KBM-7 (cell line): Measurements from ENCODE around the gene PPP1CA.
"Not testable (repeated sequence)": the region's sequence is repeated elsewhere in the genome, so short reads cannot be mapped to it uniquely, and the experiment has no call there.

Source experiments
- DNase-seq: peaks from one replicate; pipeline ENCODE4 v3.0.0-alpha.2; 2015
- in situ Hi-C: fragments of 300-500 bp; cut with MboI; formaldehyde crosslinking; loops from 2 replicates; pipeline ENCODE4 v1.14.3; 2020; ENCODE audit warnings: low sequenced_read_pairs, low pct_unique_long_range_greater_than_20kb, mixed read lengths

The PPP1CA gene

DNA sequence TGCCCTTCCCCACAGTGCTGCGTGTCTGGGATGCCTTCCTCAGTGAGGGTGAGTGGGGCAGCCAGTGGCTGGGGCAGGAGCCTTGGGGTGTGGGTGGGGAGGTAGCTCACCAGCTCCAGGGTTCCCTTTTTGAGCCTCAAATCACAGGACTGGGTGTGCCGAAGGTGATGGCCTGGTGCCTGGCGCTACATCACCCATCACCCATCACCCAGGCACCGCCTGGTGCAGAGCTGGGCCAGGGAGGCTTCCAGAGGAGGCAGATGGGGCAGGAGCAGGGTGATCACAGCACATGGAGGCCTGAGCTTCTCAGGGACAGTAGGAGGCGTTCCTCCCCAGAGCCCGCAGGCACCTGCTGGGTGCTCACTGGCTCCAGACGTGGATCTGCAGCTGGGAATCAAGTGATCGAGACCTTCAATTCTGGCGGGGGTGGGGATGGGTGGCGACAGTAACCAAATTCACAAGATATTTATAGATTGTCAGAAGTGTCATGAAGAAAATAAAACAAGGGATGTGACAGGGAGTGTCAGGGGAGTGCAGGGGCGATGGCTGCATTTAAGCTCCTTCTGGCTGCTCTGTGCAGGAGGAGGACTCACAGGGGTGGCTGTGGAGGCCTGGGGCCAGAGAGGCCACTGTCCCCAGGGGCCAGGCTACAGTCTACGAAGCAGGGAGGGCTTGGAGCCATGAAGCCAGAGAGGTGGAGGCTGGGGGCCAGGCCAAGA is 5.5 kb upstream of the PPP1CA start:
- DNase-seq = no peak
- in situ Hi-C loops = no loop called here

DNA sequence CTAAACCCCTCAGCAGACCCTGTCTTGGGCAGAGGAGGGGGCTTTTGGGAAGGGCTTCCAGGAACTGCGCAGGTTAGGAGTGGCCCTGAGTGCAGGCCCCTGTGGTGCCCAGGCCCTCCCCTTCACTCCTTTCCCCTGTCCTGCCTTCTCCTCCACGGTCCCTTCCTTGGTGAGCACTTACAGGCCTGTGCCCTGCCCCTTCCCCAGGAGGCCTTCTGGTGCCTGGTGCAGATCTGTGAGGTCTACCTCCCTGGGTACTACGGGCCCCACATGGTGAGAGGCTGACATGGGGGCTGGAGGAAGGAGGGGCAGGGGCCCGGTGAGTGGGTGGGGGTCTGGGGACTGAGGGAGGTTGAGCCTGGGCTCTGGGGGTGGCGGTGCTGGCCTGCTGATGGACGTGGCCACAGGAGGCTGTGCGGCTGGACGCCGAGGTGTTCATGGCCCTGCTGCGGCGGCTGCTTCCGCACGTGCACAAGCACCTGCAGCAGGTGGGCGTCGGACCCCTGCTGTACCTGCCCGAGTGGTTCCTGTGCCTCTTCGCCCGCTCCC is 4.8 kb upstream of the PPP1CA start:
- DNase-seq = no peak
- in situ Hi-C loops = no loop called here

DNA sequence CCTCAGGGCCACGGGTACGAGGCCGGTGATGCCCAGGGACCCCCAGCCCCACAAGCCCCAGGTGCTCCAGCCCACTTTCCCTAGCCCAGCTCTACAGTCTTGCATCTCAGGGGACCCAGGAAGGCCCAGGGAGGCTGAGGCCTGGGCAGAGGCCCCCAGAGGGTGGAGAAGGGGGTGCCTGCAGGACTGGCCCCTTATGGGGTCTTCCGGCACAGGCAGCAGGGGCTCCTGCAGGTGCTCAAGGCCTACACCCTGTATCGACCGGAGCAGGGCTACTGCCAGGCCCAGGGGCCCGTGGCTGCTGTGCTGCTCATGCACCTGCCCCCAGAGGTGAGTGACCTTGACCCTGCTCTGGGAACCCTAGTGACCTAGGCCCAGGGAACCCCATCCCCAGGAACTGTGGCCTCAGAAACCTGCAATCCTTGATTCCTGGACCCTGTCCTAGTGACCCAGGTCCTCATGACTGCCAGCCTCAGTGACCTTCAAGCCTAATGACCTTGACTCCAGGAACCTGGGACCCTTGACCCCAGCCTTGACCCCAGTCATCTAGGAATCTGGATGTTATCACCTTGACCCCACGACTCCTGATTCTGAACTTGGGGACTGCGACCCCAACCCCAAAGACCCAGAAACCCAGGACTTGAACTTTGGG is 4.2 kb upstream of the PPP1CA start:
- DNase-seq = no peak
- in situ Hi-C loops = no loop called here

GRCh38 chr11:67405196-67405567 is 3.5 kb upstream of the PPP1CA start:
- in situ Hi-C loops = no loop called here
- DNase-seq = no peak

- peak; percentile 23 for DNase-seq
- in situ Hi-C loops = no loop called here
These were observed 3.0 kb upstream of the PPP1CA start for GRCh38 chr11:67404515-67405195.

DNA sequence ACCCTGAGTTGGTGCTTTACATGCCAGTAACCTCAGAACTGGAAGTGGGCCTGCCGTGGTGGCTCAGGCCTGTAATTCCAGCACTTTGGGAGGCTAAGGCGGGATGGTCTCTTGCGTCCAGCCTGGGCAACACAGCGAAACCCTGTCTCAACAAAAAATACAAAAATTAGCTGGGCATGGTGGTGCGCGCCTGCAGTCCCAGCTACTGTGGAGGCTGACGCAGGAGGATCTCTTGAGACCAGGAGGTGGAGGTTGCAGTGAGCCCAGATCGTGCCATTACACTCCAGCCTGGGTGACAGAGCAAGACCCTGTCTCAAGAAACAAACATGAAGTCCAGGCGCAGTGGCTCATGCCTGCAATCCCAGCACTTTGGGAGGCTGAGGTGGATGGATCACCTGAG is 1.4 kb upstream of the PPP1CA start:
- in situ Hi-C loops, DNase-seq: not testable (repeated sequence)

GRCh38 chr11:67402192-67402839 is 658 bp upstream of the PPP1CA start:
- DNase-seq, in situ Hi-C loops: not testable (repeated sequence)

DNA sequence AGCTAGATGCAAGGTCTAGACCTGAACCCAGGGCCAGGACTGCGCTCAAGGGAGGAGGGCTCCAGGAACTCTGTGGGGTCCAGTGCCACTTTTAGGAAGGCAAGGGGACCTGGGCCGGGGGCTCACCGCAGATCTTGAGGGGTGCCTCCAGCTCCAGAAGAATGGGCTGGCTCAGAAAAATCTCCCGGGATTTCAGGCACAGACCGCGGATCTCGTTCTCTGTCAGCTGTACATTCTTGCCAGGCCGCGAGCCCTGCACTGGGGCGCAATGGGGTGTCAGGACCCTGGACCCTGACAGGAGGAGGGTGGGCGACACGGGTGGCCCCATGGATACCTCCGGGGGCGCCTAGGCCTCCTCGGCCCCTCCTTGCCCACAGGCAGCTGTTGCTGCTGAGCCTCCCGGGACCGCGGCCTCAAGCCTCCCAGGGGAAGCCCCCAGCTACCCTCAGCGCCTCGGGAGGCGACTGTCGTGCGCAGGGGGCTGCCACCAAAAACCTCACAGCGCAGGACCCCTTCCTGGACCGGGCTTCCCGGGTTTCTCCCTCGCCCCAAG is 640 bp downstream of the PPP1CA start:
- no peak for DNase-seq
- in situ Hi-C loops = no loop called here

- in situ Hi-C loops = no loop called here
- no peak for DNase-seq
These were observed 1.3 kb downstream of the PPP1CA start for GRCh38 chr11:67400251-67400941.

GRCh38 chr11:67398661-67399563 is 2.7 kb downstream of the PPP1CA start:
- no peak for DNase-seq
- in situ Hi-C loops = no loop called here

- no peak for DNase-seq
- in situ Hi-C loops = no loop called here
These were observed 3.5 kb downstream of the PPP1CA start for GRCh38 chr11:67397986-67398660.

GRCh38 chr11:67397536-67397935 is 4.1 kb downstream of the PPP1CA start:
- no peak for DNase-seq
- in situ Hi-C loops = no loop called here

GRCh38 chr11:67396587-67397389 is 4.9 kb downstream of the PPP1CA start:
- DNase-seq = peak; percentile 44
- in situ Hi-C loops = no loop called here

DNA sequence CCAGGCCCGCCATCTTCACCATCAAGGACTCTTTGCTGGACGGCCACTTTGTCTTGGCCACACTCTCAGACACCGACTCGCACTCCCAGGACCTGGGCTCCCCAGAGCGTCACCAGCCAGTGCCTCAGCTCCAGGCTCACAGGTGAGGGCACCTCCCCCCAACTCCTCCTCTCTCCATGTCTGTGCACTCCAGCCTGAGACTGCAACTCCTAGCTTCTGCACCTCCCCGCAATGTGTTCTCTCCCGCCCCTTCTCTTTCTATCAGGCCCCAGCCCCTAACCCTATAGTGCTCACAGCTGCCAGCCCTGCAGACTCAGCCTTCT is 5.4 kb downstream of the PPP1CA start:
- no peak for DNase-seq
- in situ Hi-C loops = no loop called here

GRCh38 chr11:67395555-67396258 is 6.0 kb downstream of the PPP1CA start:
- in situ Hi-C loops = no loop called here
- no peak for DNase-seq

DNA sequence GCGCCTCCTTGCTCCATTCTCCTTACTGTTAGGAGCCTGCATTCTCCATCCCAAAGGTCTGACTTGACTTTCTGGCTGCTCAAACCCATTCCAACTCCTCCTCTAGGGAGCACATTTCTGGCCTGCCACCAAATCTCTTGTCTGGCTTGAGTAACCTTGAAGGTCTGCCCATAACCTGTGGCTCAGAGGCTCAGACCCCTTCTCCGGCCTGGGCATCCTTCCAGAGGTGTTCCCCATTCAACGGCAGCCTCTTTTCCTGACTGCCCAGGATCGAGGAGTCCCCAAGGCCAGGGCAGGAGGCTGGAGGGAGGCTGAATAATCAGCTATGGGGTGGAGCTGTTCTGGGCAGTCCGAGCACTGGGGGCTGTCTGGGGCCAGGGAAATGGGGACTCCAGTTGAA is 7.7 kb downstream of the PPP1CA start:
- no peak for DNase-seq
- in situ Hi-C loops = no loop called here
